Immature natural killer cell (primary cell): Measurements from ENCODE around the gene GPD1. TPM values are rescaled to one million over a fixed set of nuclear protein-coding genes. Genes with fewer than 3 reads are reported as not detected.
A peak's percentile ranks its signal among the peaks of the same experiment; 100 is the strongest.
"Not testable (repeated sequence)": the region's sequence is repeated elsewhere in the genome, so short reads cannot be mapped to it uniquely, and the experiment has no call there.

Experiments
- DNase-seq, 3 donors: peaks; one replicate each; pipeline ENCODE4 v3.0.0; 2022; ENCODE audit warnings: mixed read lengths in 1 of 3
- H3K27ac Mint-ChIP-seq, 6 donors: one replicate each; pipeline ENCODE4 v1.8.0; 2020; ENCODE audit warnings: mixed read lengths in 6 of 6, mild to moderate bottlenecking in 5 of 6, inconsistent platforms in 4 of 6, moderate library complexity in 3 of 6
- H3K27me3 Mint-ChIP-seq, 3 donors: one replicate each; pipeline ENCODE4 v1.8.0; 2020 to 2021; ENCODE audit warnings: low read depth in 3 of 3, mild to moderate bottlenecking in 3 of 3, mixed read lengths in 3 of 3, moderate library complexity in 3 of 3, inconsistent platforms in 1 of 3
- H3K36me3 Mint-ChIP-seq, 3 donors: one replicate each; pipeline ENCODE4 v1.8.0; 2020; ENCODE audit warnings: mixed read lengths in 3 of 3, inconsistent platforms in 2 of 3, mild to moderate bottlenecking in 2 of 3
- H3K4me1 Mint-ChIP-seq, 2 donors: one replicate each; pipeline ENCODE4 v1.8.0; 2020; ENCODE audit warnings: inconsistent platforms in 2 of 2, mild to moderate bottlenecking in 2 of 2, mixed read lengths in 2 of 2, moderate library complexity in 1 of 2
- H3K4me3 Mint-ChIP-seq, 5 donors: one replicate each; pipeline ENCODE4 v1.8.0; 2020; ENCODE audit warnings: mild to moderate bottlenecking in 5 of 5, mixed read lengths in 5 of 5, inconsistent platforms in 3 of 5, moderate library complexity in 3 of 5
- H3K9me3 Mint-ChIP-seq, 6 donors: one replicate each; pipeline ENCODE4 v1.8.0; 2020; ENCODE audit warnings: mild to moderate bottlenecking in 6 of 6, mixed read lengths in 6 of 6, inconsistent platforms in 4 of 6, moderate library complexity in 3 of 6
- polyA plus RNA-seq, 3 donors: library from polyadenylated mRNA; unstranded; fragments of 300-500 nt; fragmentation: Illumina TruSeq; gene quantifications; one replicate each; pipeline ENCODE4 v1.2.3, GENCODE V29; 2021

The GPD1 gene
- polyA plus RNA-seq, 3 donors from 2014 or later, result 0.07 TPM; not detected in 2

DNA sequence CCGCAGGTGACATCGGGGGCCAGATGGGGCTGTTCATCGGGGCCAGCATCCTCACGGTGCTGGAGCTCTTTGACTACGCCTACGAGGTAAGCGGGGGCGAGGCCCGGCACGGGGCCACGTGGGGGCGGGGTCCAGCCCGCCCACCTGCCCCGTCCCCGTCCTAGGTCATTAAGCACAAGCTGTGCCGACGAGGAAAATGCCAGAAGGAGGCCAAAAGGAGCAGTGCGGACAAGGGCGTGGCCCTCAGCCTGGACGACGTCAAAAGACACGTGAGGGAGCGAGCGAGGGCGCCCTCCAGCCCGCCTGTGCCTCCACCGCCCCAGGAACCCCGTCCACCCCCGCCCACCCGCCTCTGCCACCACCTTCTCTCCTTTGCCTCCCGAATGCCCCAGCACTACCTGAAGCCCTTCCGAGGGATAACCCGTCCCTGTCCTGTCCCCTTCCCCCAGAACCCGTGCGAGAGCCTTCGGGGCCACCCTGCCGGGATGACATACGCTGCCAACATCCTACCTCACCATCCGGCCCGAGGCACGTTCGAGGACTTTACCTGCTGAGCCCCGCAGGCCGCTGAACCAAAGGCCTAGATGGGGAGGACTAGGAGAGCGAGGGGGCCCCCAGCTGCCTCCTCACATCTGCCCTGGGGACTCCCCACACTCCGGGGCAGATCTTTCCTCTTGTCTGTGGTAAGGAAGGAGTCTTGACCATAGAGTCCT lies 22.6 kb upstream of the GPD1 start:
- Mint-ChIP-seq H3K27me3 (peaks cover 0 to 10% (median 3%) of the 10 kb centered on the region in 3 donors), H3K36me3 (no peaks in the 10 kb centered on the region), H3K4me3 (no peak overlapping the region), H3K27ac (no peak overlapping the region), H3K9me3 (no peaks in the 10 kb centered on the region), H3K4me1 (peaks cover 19 to 25% of the 10 kb centered on the region in 2 donors)
- DNase-seq, result no peak

DNA sequence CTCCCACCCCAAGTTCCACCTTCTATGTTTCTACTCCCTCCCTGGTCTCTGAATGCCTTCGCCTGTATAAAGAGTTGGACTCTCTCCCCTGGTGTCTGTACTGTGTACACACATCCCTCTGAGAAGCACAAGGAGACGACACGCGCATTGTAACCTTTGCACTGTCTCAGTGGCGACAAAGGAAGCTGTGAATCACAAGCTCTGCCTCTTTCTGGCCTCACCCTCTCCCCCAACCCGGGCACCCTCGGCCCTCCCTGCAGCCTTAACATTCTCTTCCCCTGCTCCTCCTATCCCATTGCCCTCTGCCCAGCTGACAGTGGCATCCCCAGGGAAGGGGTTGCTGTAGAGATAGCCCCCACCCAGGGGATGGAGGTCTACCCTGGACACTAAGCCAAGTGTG lies 21.2 kb upstream of the GPD1 start:
- peak overlapping the region in 1 of 5 donors; percentile 0 for H3K4me3 Mint-ChIP-seq
- DNase-seq, result no peak

DNA sequence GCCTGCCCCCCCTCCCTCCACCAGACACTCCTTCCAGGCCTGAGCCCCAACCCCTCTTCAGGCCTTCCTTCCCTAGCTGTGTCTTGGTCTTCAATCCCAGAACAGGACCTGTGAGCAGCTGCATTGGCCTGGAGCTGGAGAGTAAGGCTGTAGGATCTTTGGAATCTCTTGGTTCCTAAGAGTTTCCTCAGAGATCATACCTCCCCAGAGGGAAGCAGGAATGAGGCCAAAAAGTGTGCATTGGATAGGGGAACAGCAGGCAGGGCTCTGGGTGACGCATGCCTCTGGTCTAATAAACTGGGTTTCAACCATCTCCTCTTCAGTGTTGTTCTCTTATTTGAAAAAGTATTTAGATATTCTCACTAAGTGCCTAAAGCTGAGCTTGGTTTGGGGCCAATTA lies 20.5 kb upstream of the GPD1 start:
- Mint-ChIP-seq H3K36me3 (peaks cover 0 to 3% (median 0%) of the 10 kb centered on the region in 3 donors), H3K27me3 (peaks cover 0 to 7% (median 0%) of the 10 kb centered on the region in 3 donors), H3K4me3 (peak overlapping the region; percentile 69 to 85 (median 77)), H3K27ac (peak overlapping the region; percentile 61 to 90 (median 84)), H3K4me1 (peaks cover 21 to 42% of the 10 kb centered on the region in 2 donors), H3K9me3 (no peaks in the 10 kb centered on the region)
- no peak for DNase-seq

More for the DNA sequence above, 21.2 kb upstream of the GPD1 start:
- Mint-ChIP-seq H3K36me3 (peaks cover 0 to 3% (median 0%) of the 10 kb centered on the region in 3 donors), H3K4me1 (peaks cover 21 to 37% of the 10 kb centered on the region in 2 donors), H3K9me3 (no peaks in the 10 kb centered on the region), H3K27ac (peak overlapping the region in 1 of 6 donors; percentile 26), H3K27me3 (peaks cover 0 to 7% (median 0%) of the 10 kb centered on the region in 3 donors)

DNA sequence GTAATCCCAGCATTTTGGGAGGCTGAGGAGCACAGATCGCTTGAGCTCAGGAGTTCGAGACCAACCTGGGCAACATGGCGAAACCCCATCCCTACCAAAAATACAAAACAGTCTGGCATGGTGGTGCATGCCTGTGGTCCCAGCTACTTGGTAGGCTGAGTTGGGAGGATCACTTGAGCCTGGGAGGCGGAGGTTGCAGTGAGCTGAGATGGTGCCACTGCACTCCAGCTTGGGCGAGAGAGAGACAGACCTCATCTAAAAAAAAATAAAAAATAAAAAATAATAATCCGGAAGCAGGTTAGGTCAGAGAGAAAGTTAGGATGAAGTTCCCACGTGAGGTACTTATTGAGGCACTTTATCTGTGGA lies 19.4 kb upstream of the GPD1 start:
- DNase-seq, H3K27me3 Mint-ChIP-seq, H3K36me3 Mint-ChIP-seq, H3K9me3 Mint-ChIP-seq: not testable (repeated sequence)
- Mint-ChIP-seq H3K4me3 (peak overlapping the region; percentile 91 to 98 (median 97)), H3K27ac (peak overlapping the region; percentile 91 to 97 (median 94)), H3K4me1 (peaks cover 25 to 50% of the 10 kb centered on the region in 2 donors)

DNA sequence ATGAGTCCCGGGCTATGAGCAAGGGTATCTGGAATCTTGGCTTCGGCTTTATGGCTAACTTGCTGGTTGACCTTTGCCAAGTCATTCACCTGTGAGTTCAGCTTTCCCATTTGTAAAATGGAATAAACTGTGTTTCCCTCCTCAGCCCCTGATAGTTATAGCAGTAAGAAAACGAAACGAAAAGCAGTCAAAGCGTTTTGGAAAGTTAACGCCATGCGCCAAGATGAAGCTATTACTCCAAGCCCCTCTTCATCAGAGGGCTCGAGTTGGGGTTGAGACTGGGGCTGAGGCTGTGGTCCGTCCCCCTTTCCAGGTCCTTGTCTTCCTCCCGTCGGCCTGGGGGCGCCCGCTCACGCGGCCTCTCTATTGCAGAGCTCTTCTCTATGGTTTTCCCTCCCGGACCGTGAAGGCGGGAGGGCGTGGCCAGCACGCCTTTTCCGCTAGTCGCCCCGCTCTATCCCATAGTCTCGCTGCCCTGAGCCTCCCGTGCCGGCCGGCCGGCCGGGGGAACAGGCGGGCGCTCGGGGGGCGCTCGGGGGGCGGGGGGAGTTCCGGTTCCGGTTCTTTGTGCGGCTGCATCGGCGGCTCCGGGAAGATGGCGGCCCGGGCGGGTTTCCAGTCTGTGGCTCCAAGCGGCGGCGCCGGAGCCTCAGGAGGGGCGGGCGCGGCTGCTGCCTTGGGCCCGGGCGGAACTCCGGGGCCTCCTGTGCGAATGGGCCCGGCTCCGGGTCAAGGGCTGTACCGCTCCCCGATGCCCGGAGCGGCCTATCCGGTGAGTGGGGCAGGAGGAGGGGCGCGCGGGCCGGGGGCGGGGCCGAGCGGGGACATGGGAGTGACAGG lies 18.8 kb upstream of the GPD1 start, which contains the start of gene SMARCD1:
SMARCD1 (plus strand) TSS at position 568 of the 840 bp plus-strand sequence; CDS start at position 596, 28 bp downstream.
- H3K4me3 Mint-ChIP-seq, result peak within 1 kb of the TSS; percentile 91 to 98 (median 97)
- H3K27ac Mint-ChIP-seq, result peak within 1 kb of the TSS; percentile 91 to 98 (median 96)
- H3K9me3 Mint-ChIP-seq, result no peaks in the 10 kb centered on the region
- peak; percentile 77 to 84 (median 81) for DNase-seq
- H3K27me3 Mint-ChIP-seq, result peaks cover 0 to 5% (median 0%) of the 10 kb centered on the region in 3 donors
- peaks cover 25 to 50% of the 10 kb centered on the region in 2 donors for H3K4me1 Mint-ChIP-seq
- H3K36me3 Mint-ChIP-seq, result peaks cover under 1 to 6% (median 3%) of the 10 kb centered on the region in 3 donors

DNA sequence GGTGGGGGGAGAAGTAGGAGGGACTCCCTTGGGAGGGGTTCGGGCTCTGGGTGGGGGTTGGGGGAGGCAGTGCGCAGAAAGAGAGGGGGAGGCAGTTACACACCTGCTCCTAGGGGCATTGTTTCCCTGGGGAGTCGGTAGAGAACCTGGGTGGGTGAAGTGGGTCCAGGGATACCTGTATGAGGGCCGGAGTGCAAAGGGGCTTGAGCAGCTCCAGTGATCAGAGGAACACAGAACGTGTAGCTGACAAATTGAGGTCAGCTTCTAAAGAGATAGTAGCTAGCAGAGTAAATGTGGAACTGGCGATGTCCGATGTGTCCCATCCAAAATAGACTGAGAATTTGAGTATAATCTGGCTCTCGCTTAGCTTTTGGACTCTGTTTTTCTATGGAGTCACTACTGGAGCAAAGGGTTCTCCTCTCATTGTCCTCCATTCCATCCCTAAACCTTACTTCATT lies 18.2 kb upstream of the GPD1 start:
- H3K36me3 Mint-ChIP-seq, result peaks cover 3 to 8% (median 4%) of the 10 kb centered on the region in 3 donors
- DNase-seq, result no peak
- peaks cover 25 to 50% of the 10 kb centered on the region in 2 donors for H3K4me1 Mint-ChIP-seq
- peaks cover 0 to 5% (median 0%) of the 10 kb centered on the region in 3 donors for H3K27me3 Mint-ChIP-seq
- H3K27ac Mint-ChIP-seq, result peak overlapping the region; percentile 86 to 98 (median 93)
- peak overlapping the region; percentile 84 to 98 (median 89) for H3K4me3 Mint-ChIP-seq
- no peaks in the 10 kb centered on the region for H3K9me3 Mint-ChIP-seq

DNA sequence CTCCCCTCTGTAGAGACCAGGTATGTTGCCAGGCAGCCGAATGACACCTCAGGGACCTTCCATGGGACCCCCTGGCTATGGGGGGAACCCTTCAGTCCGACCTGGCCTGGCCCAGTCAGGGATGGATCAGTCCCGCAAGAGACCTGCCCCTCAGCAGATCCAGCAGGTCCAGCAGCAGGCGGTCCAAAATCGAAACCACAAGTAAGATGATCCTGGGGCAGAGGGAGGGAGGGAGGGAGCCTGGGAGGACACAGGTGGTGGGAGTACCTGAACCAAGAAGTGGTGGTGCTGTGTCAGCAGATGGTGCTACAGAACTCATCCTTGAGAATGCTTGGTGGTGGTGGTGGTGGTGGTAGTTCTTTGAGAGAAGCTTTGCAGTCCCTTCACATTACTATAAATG lies 17.7 kb upstream of the GPD1 start:
- peaks cover 4 to 12% (median 6%) of the 10 kb centered on the region in 3 donors for H3K36me3 Mint-ChIP-seq
- no peak for DNase-seq
- H3K4me3 Mint-ChIP-seq, result peak overlapping the region; percentile 84 to 98 (median 89)
- peak overlapping the region; percentile 86 to 98 (median 93) for H3K27ac Mint-ChIP-seq
- no peaks in the 10 kb centered on the region for H3K9me3 Mint-ChIP-seq
- peaks cover 0 to 5% (median 0%) of the 10 kb centered on the region in 3 donors for H3K27me3 Mint-ChIP-seq
- H3K4me1 Mint-ChIP-seq, result peaks cover 25 to 50% of the 10 kb centered on the region in 2 donors

DNA sequence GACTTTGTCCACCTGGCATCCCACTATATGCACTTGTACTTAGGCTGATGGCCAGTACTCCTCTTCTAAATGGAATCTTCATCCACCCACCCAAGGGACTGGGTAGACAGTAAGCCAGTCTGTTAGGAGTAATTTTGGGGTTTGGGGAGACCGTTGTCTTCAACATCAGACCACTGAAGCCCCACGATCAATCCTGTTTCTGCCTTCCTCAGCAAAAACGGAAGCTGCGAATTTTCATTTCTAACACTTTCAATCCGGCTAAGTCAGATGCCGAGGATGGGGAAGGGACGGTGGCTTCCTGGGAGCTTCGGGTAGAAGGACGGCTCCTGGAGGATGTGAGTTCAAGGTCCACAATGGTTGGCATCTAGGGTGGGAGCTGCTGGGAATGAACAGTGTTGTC lies 16.7 kb upstream of the GPD1 start:
- H3K36me3 Mint-ChIP-seq, result peaks cover 8 to 17% (median 9%) of the 10 kb centered on the region in 3 donors
- H3K4me3 Mint-ChIP-seq, result peak overlapping the region in 2 of 5 donors; percentile 2 to 50
- peak overlapping the region in 4 of 6 donors; percentile 5 to 86 (median 42) for H3K27ac Mint-ChIP-seq

DNA sequence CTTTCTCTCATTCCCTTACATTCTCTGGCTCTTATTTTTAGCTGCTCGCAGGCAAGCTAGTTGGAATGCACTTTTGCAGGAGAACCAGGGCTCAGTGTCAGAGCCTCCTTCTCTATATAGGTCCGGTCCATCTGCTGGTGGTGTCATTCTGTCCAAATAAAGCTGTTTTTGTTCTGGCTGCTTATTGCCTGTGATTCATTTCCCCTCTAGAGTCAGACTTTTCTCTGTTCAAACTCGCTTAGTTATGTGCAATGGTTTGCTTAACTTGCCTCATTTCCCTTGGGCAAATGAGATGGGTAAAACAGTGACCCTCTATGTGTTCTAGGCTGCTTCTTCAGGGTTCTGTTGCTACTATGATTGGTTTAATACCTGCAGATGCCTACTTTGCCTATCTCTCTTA lies 15.8 kb upstream of the GPD1 start:
- Mint-ChIP-seq H3K27me3 (peaks cover 0 to 3% (median 0%) of the 10 kb centered on the region in 3 donors), H3K9me3 (no peaks in the 10 kb centered on the region), H3K4me3 (no peak overlapping the region), H3K27ac (peak overlapping the region in 5 of 6 donors; percentile 17 to 86 (median 49)), H3K4me1 (peaks cover 25 to 50% of the 10 kb centered on the region in 2 donors), H3K36me3 (peaks cover 8 to 17% (median 9%) of the 10 kb centered on the region in 3 donors)
- DNase-seq, result no peak

More for the DNA sequence above, 16.7 kb upstream of the GPD1 start:
- no peak for DNase-seq
- peaks cover 25 to 50% of the 10 kb centered on the region in 2 donors for H3K4me1 Mint-ChIP-seq
- H3K9me3 Mint-ChIP-seq, result no peaks in the 10 kb centered on the region
- peaks cover 0 to 5% (median 0%) of the 10 kb centered on the region in 3 donors for H3K27me3 Mint-ChIP-seq

DNA sequence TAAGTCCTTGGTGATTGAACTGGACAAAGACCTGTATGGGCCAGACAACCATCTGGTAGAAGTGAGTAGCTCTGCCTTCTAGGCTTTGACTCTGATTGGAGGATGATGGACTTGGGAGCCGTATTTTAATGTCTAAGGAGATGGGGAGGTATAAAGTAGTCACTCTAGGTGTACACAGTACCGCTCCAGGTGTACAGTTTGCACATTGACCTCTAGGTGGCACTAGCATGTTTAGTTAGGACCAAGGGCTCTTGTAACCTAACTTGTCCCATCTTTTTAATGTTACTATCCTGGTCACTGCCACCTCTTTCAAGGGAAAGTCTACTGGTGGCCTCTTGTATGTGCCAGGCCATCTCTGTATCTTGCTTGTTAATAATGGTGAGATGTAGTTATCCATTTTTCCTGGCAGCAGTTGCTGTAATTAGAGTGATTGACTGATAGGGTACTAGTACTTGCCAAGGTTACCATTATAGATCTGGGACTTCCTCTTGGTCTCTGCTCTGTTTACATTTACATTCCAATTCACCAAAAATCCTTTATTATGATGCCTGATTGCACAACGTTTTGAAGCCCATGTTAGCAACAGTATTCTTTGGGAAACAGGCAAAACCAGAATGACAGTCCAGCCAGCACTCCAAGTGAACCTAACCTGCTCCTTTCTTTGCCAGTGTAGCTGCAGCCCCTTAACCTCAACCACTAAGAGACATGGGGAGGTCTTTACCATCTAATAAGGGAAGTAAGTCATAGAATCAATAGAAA lies 15.1 kb upstream of the GPD1 start:
- H3K9me3 Mint-ChIP-seq, result no peaks in the 10 kb centered on the region
- peaks cover 0 to 3% (median 0%) of the 10 kb centered on the region in 3 donors for H3K27me3 Mint-ChIP-seq
- peak; percentile 28 to 38 (median 32) for DNase-seq
- H3K4me3 Mint-ChIP-seq, result no peak overlapping the region
- H3K27ac Mint-ChIP-seq, result peak overlapping the region in 5 of 6 donors; percentile 17 to 84 (median 49)
- H3K36me3 Mint-ChIP-seq, result peaks cover 8 to 17% (median 9%) of the 10 kb centered on the region in 3 donors
- peaks cover 20 to 45% of the 10 kb centered on the region in 2 donors for H3K4me1 Mint-ChIP-seq

DNA sequence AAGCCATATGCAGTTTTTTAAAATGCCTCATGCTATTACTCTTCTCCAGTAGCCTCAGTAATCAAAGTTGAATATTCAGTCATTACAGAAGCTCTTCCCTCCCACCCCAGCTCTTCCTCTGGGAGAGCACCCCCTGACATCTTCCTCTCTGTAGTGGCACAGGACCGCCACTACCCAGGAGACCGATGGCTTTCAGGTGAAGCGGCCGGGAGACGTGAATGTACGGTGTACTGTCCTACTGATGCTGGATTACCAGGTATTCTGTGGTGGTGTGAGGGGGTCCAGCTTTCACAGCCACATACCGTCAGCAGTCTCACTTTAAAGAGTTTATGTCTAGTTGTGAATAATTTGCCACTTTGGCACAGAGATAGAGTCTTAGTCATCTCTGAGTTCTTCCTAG lies 14.1 kb upstream of the GPD1 start:
- peaks cover 17 to 40% of the 10 kb centered on the region in 2 donors for H3K4me1 Mint-ChIP-seq
- DNase-seq, result no peak
- H3K9me3 Mint-ChIP-seq, result no peaks in the 10 kb centered on the region
- no peak overlapping the region for H3K27ac Mint-ChIP-seq
- peaks cover 12 to 22% (median 13%) of the 10 kb centered on the region in 3 donors for H3K36me3 Mint-ChIP-seq
- H3K27me3 Mint-ChIP-seq, result peaks cover 0 to 3% (median 0%) of the 10 kb centered on the region in 3 donors
- no peak overlapping the region for H3K4me3 Mint-ChIP-seq

DNA sequence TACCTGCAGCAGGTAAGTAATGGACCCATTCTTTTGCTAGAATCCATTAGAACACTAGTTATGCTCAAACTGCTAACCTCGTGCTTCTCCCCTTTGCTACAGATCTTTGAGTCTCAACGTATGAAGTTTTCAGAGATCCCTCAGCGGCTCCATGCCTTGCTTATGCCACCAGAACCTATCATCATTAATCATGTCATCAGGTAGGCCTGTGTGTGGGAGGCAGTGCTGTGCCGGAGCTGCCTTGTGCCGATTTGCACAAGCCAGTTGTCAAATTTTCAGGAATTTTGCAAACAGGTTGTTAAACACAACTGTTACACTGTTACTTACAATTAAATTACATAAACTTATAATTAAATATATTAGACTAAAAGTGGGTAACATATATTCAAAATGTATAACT lies 13.4 kb upstream of the GPD1 start:
- peaks cover 12 to 27% (median 17%) of the 10 kb centered on the region in 3 donors for H3K36me3 Mint-ChIP-seq
- no peak overlapping the region for H3K27ac Mint-ChIP-seq
- H3K27me3 Mint-ChIP-seq, result peaks cover 0 to 3% (median 0%) of the 10 kb centered on the region in 3 donors
- H3K4me1 Mint-ChIP-seq, result peaks cover 14 to 34% of the 10 kb centered on the region in 2 donors
- DNase-seq, result no peak
- no peaks in the 10 kb centered on the region for H3K9me3 Mint-ChIP-seq
- H3K4me3 Mint-ChIP-seq, result no peak overlapping the region

DNA sequence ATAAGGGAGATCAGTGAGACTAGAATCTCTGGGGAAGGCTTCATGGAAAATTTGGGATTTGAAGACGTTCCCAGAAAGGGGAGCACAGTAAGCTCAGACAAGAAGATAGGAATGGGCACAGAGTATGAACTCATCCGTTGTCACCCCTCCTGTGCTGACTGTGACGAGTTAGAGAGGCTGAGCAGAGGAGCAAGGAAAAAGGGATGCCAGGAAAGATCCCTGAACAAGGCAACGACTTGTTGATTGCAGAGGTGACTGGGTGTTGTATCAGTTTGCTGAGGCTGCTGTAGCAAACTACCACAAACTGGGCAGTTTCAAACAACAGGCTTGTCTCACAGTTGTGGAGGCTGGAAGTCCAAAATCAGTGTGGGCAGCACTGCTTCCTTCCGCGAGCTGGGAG lies 5.9 kb upstream of the GPD1 start:
- no peak for DNase-seq
- H3K4me1 Mint-ChIP-seq, result no peaks in the 10 kb centered on the region
- no peak overlapping the region for H3K27ac Mint-ChIP-seq
- H3K9me3 Mint-ChIP-seq, result no peaks in the 10 kb centered on the region
- no peak overlapping the region for H3K4me3 Mint-ChIP-seq
- no peaks in the 10 kb centered on the region for H3K27me3 Mint-ChIP-seq
- peaks cover 37 to 62% (median 44%) of the 10 kb centered on the region in 3 donors for H3K36me3 Mint-ChIP-seq
